Neural cell (in vitro differentiated cells): ENCODE measurements around the gene EIF4E2. TPM values are rescaled to one million over a fixed set of nuclear protein-coding genes. Genes with fewer than 3 reads are reported as not detected.

Source experiments
- H2AFZ ChIP-seq: fragments of 200-600, 300-800 bp; sonication (generic), shearing (Covaris generic); 2 replicates; pipeline ENCODE4 v1.6.0; 2014; ENCODE audit warnings: low read depth, mild to moderate bottlenecking, antibody characterized with exemption, low read length, moderate library complexity
- H3F3A ChIP-seq: fragments of 200-600 bp; shearing (Covaris generic); 2 replicates; pipeline ENCODE4 v1.6.1; 2016; ENCODE audit warnings: mild to moderate bottlenecking, moderate library complexity, mixed read lengths, antibody characterized with exemption, low read length; ENCODE audit not compliant: insufficient read depth, poor library complexity, severe bottlenecking
- H3K27ac ChIP-seq: fragments of 200-600, 300-800 bp; sonication (generic), shearing (Covaris generic); 2 replicates; pipeline ENCODE4 v1.5.1; 2014; ENCODE audit warnings: mild to moderate bottlenecking, low read length, moderate library complexity
- H3K27me3 ChIP-seq: fragments of 300-800, 200-600 bp; sonication (generic), shearing (Covaris generic); 2 replicates; pipeline ENCODE4 v1.6.0; 2014; ENCODE audit warnings: mild to moderate bottlenecking, low read depth, low read length, moderate library complexity; ENCODE audit not compliant: insufficient read depth
- H3K36me3 ChIP-seq: fragments of 300-800, 200-600 bp; sonication (generic), shearing (Covaris generic); 2 replicates; pipeline ENCODE4 v1.5.1; 2014; ENCODE audit warnings: mild to moderate bottlenecking, antibody characterized with exemption, low read length, moderate library complexity; ENCODE audit not compliant: insufficient read depth
- H3K4me2 ChIP-seq: fragments of 300-800, 200-600 bp; sonication (generic), shearing (Covaris generic); 2 replicates; pipeline ENCODE4 v1.6.0; 2014; ENCODE audit warnings: mild to moderate bottlenecking, low read length
- H3K4me3 ChIP-seq: fragments of 300-800, 200-600 bp; sonication (generic), shearing (Covaris generic); 2 replicates; pipeline ENCODE4 v1.5.1; 2014; ENCODE audit warnings: mild to moderate bottlenecking, low read length, moderate library complexity
- H3K79me2 ChIP-seq: fragments of 200-600 bp; shearing (Covaris generic); replicated peaks from 2 replicates; pipeline ENCODE4 v1.6.0; 2014; ENCODE audit warnings: mild to moderate bottlenecking, low read length, moderate library complexity; ENCODE audit not compliant: insufficient read depth
- H3K9ac ChIP-seq: fragments of 300-800, 200-600 bp; sonication (generic), shearing (Covaris generic); 2 replicates; pipeline ENCODE4 v1.6.1; 2016; ENCODE audit warnings: mild to moderate bottlenecking, low read length, mixed read lengths
- H3K9me2 ChIP-seq: fragments of 200-600 bp; shearing (Covaris generic); 2 replicates; pipeline ENCODE4 v1.6.1; 2016; ENCODE audit warnings: mild to moderate bottlenecking, low read length, mixed read lengths; ENCODE audit not compliant: insufficient read depth
- H3K9me3 ChIP-seq: fragments of 200-600, 300-800 bp; sonication (generic), shearing (Covaris generic); 2 replicates; pipeline ENCODE4 v1.6.1; 2016; ENCODE audit warnings: mild to moderate bottlenecking, mixed run types, low read length, moderate library complexity, mixed read lengths
- H4K20me1 ChIP-seq: fragments of 200-600 bp; shearing (Covaris generic); 2 replicates; pipeline ENCODE4 v1.6.1; 2016; ENCODE audit warnings: mild to moderate bottlenecking, mixed run types; ENCODE audit not compliant: insufficient read depth
- EP300 ChIP-seq: fragments of 450-650 bp; conservative IDR thresholded peaks from 2 replicates; pipeline ENCODE4 v1.6.1; 2014; ENCODE audit warnings: antibody characterized with exemption, mild to moderate bottlenecking, moderate library complexity; ENCODE audit not compliant: poor library complexity, severe bottlenecking
- EZH2 ChIP-seq: fragments of 200-600, 300-800 bp; shearing (Covaris generic), sonication (generic); IDR thresholded peaks from 2 replicates; pipeline ENCODE4 v1.6.1; 2014; ENCODE audit warnings: antibody characterized with exemption, low read length, borderline replicate concordance, mild to moderate bottlenecking; ENCODE audit not compliant: insufficient read depth, poor library complexity, severe bottlenecking
- MXI1 ChIP-seq: fragments of 450-650 bp; conservative IDR thresholded peaks from 2 replicates; pipeline ENCODE4 v1.6.1; 2014; ENCODE audit warnings: antibody characterized with exemption, mild to moderate bottlenecking; ENCODE audit not compliant: poor library complexity, severe bottlenecking
- POLR2AphosphoS5 ChIP-seq: IDR thresholded peaks from 2 replicates; pipeline ENCODE4 v1.6.1; 2012
- RAD21 ChIP-seq: fragments of 450-650 bp; conservative IDR thresholded peaks from 2 replicates; pipeline ENCODE4 v1.6.1; 2014; ENCODE audit warnings: antibody characterized with exemption, mild to moderate bottlenecking, moderate library complexity
- SMC3 ChIP-seq: fragments of 450-650 bp; conservative IDR thresholded peaks from 2 replicates; pipeline ENCODE4 v1.6.1; 2014; ENCODE audit warnings: antibody characterized with exemption, mild to moderate bottlenecking, moderate library complexity; ENCODE audit not compliant: poor library complexity
- TAF1 ChIP-seq: IDR thresholded peaks from 2 replicates; pipeline ENCODE4 v1.6.1; 2012; ENCODE audit warnings: low read depth
- polyA minus RNA-seq: library from RNA; depleted of rRNA, polyadenylated mRNA; stranded (reverse); fragments of >200 nt; gene quantifications from 2 replicates; pipeline ENCODE4 v1.2.3, GENCODE V29; 2014
- polyA plus RNA-seq: library from polyadenylated mRNA; depleted of rRNA; stranded (reverse); fragments of >200 nt; gene quantifications from 2 replicates; pipeline ENCODE4 v1.2.3, GENCODE V29; 2014
- TF ChIP-seq, protein P1 (sequence below): fragments of 450-650 bp; IDR thresholded peaks from 2 replicates; pipeline ENCODE4 v1.5.1; 2014; ENCODE audit warnings: antibody characterized with exemption, mild to moderate bottlenecking, moderate library complexity; ENCODE audit not compliant: poor library complexity, severe bottlenecking
- TF ChIP-seq, protein P2 (sequence below): IDR thresholded peaks from 2 replicates; pipeline ENCODE4 v1.6.1; 2012; ENCODE audit warnings: borderline replicate concordance

The EIF4E2 gene, protein sequence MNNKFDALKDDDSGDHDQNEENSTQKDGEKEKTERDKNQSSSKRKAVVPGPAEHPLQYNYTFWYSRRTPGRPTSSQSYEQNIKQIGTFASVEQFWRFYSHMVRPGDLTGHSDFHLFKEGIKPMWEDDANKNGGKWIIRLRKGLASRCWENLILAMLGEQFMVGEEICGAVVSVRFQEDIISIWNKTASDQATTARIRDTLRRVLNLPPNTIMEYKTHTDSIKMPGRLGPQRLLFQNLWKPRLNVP
- 57.6 and 82.8 TPM in 2 replicates for polyA plus RNA-seq
- polyA minus RNA-seq: 63.4 and 68.4 TPM in 2 replicates

DNA sequence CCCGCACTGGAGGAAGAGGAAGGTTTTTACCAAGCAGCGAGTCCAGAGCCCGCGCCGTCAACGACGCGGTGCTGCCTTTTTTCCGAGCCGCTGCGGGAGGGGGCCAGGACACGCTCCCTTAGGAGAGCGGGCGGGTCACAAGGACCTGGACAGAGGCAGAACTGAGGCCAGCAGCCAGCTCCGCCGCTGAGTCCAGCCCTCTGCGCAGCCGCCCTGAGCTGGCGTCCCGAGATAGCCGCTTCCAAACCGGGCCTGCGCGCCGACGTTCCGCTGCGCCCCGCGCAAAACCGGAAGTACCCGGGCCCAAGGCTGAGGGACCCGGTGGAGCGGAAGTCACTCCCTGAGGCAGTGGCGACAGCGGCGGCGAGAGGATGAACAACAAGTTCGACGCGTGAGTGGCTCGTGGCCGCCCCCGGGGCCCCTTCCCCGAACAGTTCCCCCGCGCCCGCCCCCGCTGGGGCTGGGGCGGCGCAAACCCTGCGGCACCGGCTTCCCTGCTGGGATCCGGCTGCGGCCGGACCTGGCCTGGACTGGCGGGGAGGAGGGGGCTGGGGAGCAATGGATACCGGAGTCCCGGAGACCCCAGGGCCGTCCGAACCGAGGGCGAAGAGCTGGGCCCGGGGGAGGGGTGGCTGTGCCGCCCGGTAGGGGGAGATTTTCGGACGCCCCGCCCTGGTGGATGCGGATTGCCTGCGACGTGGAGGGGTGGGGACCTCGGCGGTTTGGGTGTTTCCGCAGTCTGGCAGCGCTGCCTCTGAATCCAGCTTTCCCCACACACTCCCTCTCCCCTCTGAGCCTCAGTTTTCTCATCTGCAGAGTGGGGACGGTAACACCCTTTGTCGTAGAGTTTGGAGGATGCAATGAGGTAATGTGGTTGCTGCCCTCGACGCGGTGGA, at the start of gene EIF4E2, which contains the start of gene TIGD1:
Gene EIF4E2, plus strand, starts transcription at position 336 of the 896 bp plus-strand sequence. Its CDS starts 36 bp downstream, at position 372.
Gene TIGD1, minus strand, starts transcription at position 204 of the 896 bp plus-strand sequence. CDS start 675 bp downstream, outside the sequence.
- H3K4me2 ChIP-seq: peak within 1 kb of the TSS; percentile 90
- H3K4me3 ChIP-seq: peak within 1 kb of the TSS; percentile 94
- peak within 1 kb of the TSS; percentile 97 for H3K9ac ChIP-seq
- H4K20me1 ChIP-seq: no peaks in the 10 kb centered on the region
- peak within 1 kb of the TSS; percentile 97 for H3K27ac ChIP-seq
- H3K9me3 ChIP-seq: no peaks in the 10 kb centered on the region
- H3K79me2 ChIP-seq: peaks cover 50% of the 10 kb centered on the region
- TF ChIP-seq RAD21 (peak; percentile 39), TAF1 (peak; percentile 84), POLR2AphosphoS5 (peak; percentile 95), MXI1 (peak; percentile 85), EP300 (peak; percentile 53), SMC3 (peak; percentile 30), EZH2 (no peak)
- TF ChIP-seq, protein P1, sequence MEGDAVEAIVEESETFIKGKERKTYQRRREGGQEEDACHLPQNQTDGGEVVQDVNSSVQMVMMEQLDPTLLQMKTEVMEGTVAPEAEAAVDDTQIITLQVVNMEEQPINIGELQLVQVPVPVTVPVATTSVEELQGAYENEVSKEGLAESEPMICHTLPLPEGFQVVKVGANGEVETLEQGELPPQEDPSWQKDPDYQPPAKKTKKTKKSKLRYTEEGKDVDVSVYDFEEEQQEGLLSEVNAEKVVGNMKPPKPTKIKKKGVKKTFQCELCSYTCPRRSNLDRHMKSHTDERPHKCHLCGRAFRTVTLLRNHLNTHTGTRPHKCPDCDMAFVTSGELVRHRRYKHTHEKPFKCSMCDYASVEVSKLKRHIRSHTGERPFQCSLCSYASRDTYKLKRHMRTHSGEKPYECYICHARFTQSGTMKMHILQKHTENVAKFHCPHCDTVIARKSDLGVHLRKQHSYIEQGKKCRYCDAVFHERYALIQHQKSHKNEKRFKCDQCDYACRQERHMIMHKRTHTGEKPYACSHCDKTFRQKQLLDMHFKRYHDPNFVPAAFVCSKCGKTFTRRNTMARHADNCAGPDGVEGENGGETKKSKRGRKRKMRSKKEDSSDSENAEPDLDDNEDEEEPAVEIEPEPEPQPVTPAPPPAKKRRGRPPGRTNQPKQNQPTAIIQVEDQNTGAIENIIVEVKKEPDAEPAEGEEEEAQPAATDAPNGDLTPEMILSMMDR: peak; percentile 69
- TF ChIP-seq, protein P2, sequence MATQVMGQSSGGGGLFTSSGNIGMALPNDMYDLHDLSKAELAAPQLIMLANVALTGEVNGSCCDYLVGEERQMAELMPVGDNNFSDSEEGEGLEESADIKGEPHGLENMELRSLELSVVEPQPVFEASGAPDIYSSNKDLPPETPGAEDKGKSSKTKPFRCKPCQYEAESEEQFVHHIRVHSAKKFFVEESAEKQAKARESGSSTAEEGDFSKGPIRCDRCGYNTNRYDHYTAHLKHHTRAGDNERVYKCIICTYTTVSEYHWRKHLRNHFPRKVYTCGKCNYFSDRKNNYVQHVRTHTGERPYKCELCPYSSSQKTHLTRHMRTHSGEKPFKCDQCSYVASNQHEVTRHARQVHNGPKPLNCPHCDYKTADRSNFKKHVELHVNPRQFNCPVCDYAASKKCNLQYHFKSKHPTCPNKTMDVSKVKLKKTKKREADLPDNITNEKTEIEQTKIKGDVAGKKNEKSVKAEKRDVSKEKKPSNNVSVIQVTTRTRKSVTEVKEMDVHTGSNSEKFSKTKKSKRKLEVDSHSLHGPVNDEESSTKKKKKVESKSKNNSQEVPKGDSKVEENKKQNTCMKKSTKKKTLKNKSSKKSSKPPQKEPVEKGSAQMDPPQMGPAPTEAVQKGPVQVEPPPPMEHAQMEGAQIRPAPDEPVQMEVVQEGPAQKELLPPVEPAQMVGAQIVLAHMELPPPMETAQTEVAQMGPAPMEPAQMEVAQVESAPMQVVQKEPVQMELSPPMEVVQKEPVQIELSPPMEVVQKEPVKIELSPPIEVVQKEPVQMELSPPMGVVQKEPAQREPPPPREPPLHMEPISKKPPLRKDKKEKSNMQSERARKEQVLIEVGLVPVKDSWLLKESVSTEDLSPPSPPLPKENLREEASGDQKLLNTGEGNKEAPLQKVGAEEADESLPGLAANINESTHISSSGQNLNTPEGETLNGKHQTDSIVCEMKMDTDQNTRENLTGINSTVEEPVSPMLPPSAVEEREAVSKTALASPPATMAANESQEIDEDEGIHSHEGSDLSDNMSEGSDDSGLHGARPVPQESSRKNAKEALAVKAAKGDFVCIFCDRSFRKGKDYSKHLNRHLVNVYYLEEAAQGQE: peak; percentile 91
- H3K36me3 ChIP-seq: peaks cover 13% of the 10 kb centered on the region
- H3K9me2 ChIP-seq: no peaks in the 10 kb centered on the region
- H2AFZ ChIP-seq: peak within 1 kb of the TSS; percentile 99
- H3F3A ChIP-seq: no peaks in the 10 kb centered on the region
- no peaks in the 10 kb centered on the region for H3K27me3 ChIP-seq

DNA sequence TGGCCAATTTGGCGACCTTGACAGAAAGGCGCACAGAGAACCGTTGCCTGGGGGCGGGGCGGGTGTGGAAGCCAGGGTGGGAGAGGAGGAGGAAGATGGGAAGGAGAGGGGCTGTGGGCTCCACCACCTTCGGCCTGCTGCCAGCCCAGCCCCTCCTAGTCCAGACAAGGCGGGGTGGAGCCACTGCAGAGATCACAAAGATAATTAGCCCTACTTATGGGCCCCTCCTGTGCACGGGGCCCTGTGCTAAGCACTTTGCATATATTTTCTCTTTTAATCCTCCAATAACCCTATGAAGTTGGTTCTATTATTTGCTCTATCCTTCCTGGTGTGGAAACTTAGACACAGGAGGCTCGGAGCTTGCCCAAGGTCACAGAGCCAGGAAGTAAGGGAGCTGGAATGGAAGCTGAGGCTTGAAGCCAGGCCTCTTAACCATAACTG, 49.1 kb upstream of the EIF4E2 start:
- H2AFZ ChIP-seq: no peak overlapping the region
- H3K27ac ChIP-seq: peak overlapping the region; percentile 88
- H3K79me2 ChIP-seq: no peaks in the 10 kb centered on the region
- H3K9me3 ChIP-seq: no peaks in the 10 kb centered on the region
- H3K9ac ChIP-seq: peak overlapping the region; percentile 73
- peaks cover 10% of the 10 kb centered on the region for H3K27me3 ChIP-seq
- no peak overlapping the region for H3K4me3 ChIP-seq
- no peaks in the 10 kb centered on the region for H4K20me1 ChIP-seq
- TF ChIP-seq EZH2 (no peak), TAF1 (no peak), POLR2AphosphoS5 (no peak), RAD21 (no peak), EP300 (no peak), MXI1 (no peak), SMC3 (no peak)
- TF ChIP-seq, protein P2: no peak
- TF ChIP-seq, protein P1: no peak
- H3K4me2 ChIP-seq: no peak overlapping the region
- no peaks in the 10 kb centered on the region for H3K9me2 ChIP-seq
- peaks cover 5% of the 10 kb centered on the region for H3F3A ChIP-seq
- H3K36me3 ChIP-seq: no peaks in the 10 kb centered on the region
